Astrocyte (in vitro differentiated cells and primary cell): ENCODE results near the gene ZMYM3. TPM values are rescaled to one million over a fixed set of nuclear protein-coding genes. Genes with fewer than 3 reads are reported as not detected.
"Not testable (repeated sequence)": the region's sequence is repeated elsewhere in the genome, so short reads cannot be mapped to it uniquely, and the experiment has no call there.

Experiments
- DNase-seq: peaks from one replicate; pipeline ENCODE4 v3.0.0-alpha.2; 2010; ENCODE audit warnings: low read depth
- FAIRE-seq: peaks from 2 replicates; lab custom pipeline; 2011; peaks lifted over from hg19 to GRCh38; lab: Jason Lieb, UNC
- H2AFZ ChIP-seq: 2 replicates; pipeline ENCODE4 v1.6.0; 2012; ENCODE audit warnings: low read depth, low read length, inconsistent platforms
- H3K27ac ChIP-seq: 2 replicates; pipeline ENCODE4 v1.5.1; 2011; ENCODE audit warnings: low read depth, low read length, inconsistent platforms
- H3K27me3 ChIP-seq: 2 replicates; pipeline ENCODE4 v1.6.0; 2011; ENCODE audit warnings: low read length, inconsistent platforms; ENCODE audit not compliant: insufficient read depth
- H3K36me3 ChIP-seq: 2 replicates; pipeline ENCODE4 v1.5.1; 2011; ENCODE audit warnings: low read length, inconsistent platforms; ENCODE audit not compliant: insufficient read depth
- H3K4me1 ChIP-seq: 2 replicates; pipeline ENCODE4 v1.5.1; 2011; ENCODE audit warnings: low read length, inconsistent platforms; ENCODE audit not compliant: insufficient read depth
- H3K4me2 ChIP-seq: 2 replicates; pipeline ENCODE4 v1.6.0; 2012; ENCODE audit warnings: low read length, inconsistent platforms
- H3K4me3 ChIP-seq: 2 replicates; pipeline ENCODE4 v1.5.1; 2011; ENCODE audit warnings: low read depth, mild to moderate bottlenecking, low read length, inconsistent platforms; ENCODE audit not compliant: insufficient read depth
- H3K79me2 ChIP-seq: 2 replicates; pipeline ENCODE4 v1.6.0; 2012; ENCODE audit warnings: mild to moderate bottlenecking, low read length, inconsistent platforms; ENCODE audit not compliant: insufficient read depth
- H3K9ac ChIP-seq: 2 replicates; pipeline ENCODE4 v1.6.0; 2012; ENCODE audit warnings: mild to moderate bottlenecking, low read length, inconsistent platforms
- H3K9me3 ChIP-seq: 2 replicates; pipeline ENCODE4 v1.5.1; 2012; ENCODE audit warnings: low read depth, mild to moderate bottlenecking, low read length, inconsistent platforms; ENCODE audit not compliant: insufficient read depth
- H4K20me1 ChIP-seq: 2 replicates; pipeline ENCODE4 v1.6.0; 2012; ENCODE audit warnings: low read length, inconsistent platforms; ENCODE audit not compliant: insufficient read depth
- H3K27ac Mint-ChIP-seq: one replicate; pipeline ENCODE4 v1.8.0; 2021; ENCODE audit warnings: mild to moderate bottlenecking, mixed read lengths; ENCODE audit not compliant: unreplicated experiment
- H3K27me3 Mint-ChIP-seq: one replicate; pipeline ENCODE4 v1.8.0; 2021; ENCODE audit warnings: low read depth, mixed read lengths; ENCODE audit not compliant: unreplicated experiment
- H3K36me3 Mint-ChIP-seq: one replicate; pipeline ENCODE4 v1.8.0; 2021; ENCODE audit warnings: low read depth, mixed read lengths; ENCODE audit not compliant: unreplicated experiment
- H3K4me1 Mint-ChIP-seq: one replicate; pipeline ENCODE4 v1.8.0; 2021; ENCODE audit warnings: low read depth, mixed read lengths; ENCODE audit not compliant: unreplicated experiment
- H3K4me3 Mint-ChIP-seq: one replicate; pipeline ENCODE4 v1.8.0; 2021; ENCODE audit warnings: mild to moderate bottlenecking, moderate library complexity, mixed read lengths; ENCODE audit not compliant: unreplicated experiment
- H3K9me3 Mint-ChIP-seq: one replicate; pipeline ENCODE4 v1.8.0; 2021; ENCODE audit warnings: mild to moderate bottlenecking, mixed read lengths; ENCODE audit not compliant: unreplicated experiment
- EZH2 ChIP-seq: IDR thresholded peaks from 2 replicates; pipeline ENCODE4 v1.6.1; 2012; ENCODE audit warnings: mild to moderate bottlenecking, low read length, inconsistent platforms; ENCODE audit not compliant: insufficient read depth
- total RNA-seq: library from RNA; stranded (reverse); gene quantifications from 2 replicates; pipeline ENCODE4 v1.2.1, GENCODE V29; 2021
- TF ChIP-seq, protein P1 (sequence below): IDR thresholded peaks from 2 replicates; pipeline ENCODE4 v1.5.1; 2011; ENCODE audit warnings: low read depth, mild to moderate bottlenecking, inconsistent platforms, low read length, moderate library complexity; ENCODE audit not compliant: insufficient read depth

The ZMYM3 gene
- total RNA-seq, 1 donor from 2014 or later, result 51.2 TPM

GRCh38 chrX:71269801-71270395 is 16.0 kb upstream of the ZMYM3 start:
- DNase-seq, result no peak
- no peaks in the 10 kb centered on the region for H3K27me3 ChIP-seq
- no peak overlapping the region for H3K4me2 ChIP-seq
- no peaks in the 10 kb centered on the region for H4K20me1 ChIP-seq
- no peaks in the 10 kb centered on the region for H3K9me3 ChIP-seq
- no peak overlapping the region for H3K4me3 ChIP-seq
- no peaks in the 10 kb centered on the region for H3K4me1 Mint-ChIP-seq
- FAIRE-seq, result no peak
- H3K9ac ChIP-seq, result no peak overlapping the region
- peaks cover 2% of the 10 kb centered on the region for H3K36me3 Mint-ChIP-seq
- H3K4me3 Mint-ChIP-seq, result no peak overlapping the region
- no peak overlapping the region for H2AFZ ChIP-seq
- TF ChIP-seq, protein P1, sequence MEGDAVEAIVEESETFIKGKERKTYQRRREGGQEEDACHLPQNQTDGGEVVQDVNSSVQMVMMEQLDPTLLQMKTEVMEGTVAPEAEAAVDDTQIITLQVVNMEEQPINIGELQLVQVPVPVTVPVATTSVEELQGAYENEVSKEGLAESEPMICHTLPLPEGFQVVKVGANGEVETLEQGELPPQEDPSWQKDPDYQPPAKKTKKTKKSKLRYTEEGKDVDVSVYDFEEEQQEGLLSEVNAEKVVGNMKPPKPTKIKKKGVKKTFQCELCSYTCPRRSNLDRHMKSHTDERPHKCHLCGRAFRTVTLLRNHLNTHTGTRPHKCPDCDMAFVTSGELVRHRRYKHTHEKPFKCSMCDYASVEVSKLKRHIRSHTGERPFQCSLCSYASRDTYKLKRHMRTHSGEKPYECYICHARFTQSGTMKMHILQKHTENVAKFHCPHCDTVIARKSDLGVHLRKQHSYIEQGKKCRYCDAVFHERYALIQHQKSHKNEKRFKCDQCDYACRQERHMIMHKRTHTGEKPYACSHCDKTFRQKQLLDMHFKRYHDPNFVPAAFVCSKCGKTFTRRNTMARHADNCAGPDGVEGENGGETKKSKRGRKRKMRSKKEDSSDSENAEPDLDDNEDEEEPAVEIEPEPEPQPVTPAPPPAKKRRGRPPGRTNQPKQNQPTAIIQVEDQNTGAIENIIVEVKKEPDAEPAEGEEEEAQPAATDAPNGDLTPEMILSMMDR, result no peak
- TF ChIP-seq EZH2, result no peak
- no peaks in the 10 kb centered on the region for H3K9me3 Mint-ChIP-seq
- no peaks in the 10 kb centered on the region for H3K36me3 ChIP-seq
- H3K27ac Mint-ChIP-seq, result no peak overlapping the region
- no peak overlapping the region for H3K27ac ChIP-seq
- H3K4me1 ChIP-seq, result no peaks in the 10 kb centered on the region
- H3K27me3 Mint-ChIP-seq, result no peaks in the 10 kb centered on the region
- no peaks in the 10 kb centered on the region for H3K79me2 ChIP-seq

DNA sequence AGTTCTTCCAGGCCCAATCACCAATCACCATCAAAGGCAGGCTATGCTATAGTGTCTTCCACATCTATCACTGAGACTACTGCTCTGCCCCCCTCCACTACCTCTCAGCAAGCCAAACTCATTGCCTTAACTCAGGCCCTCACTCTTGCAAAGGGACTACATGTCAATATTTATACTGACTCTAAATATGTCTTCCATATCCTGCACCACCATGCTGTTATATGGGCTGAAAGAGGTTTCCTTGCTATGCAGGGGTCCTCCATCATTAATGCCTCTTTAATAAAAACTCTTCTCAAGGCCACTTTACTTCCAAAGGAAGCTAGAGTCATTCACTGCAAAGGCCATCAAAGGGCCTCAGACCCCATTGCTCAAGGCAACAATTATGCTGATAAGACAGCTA is 14.7 kb upstream of the ZMYM3 start:
- not testable (repeated sequence) for FAIRE-seq, H3K79me2 ChIP-seq, DNase-seq, H2AFZ ChIP-seq, H3K4me1 ChIP-seq, H3K27me3 ChIP-seq, H3K36me3 Mint-ChIP-seq, H3K27ac Mint-ChIP-seq, H3K27me3 Mint-ChIP-seq, H3K4me3 Mint-ChIP-seq, H3K4me2 ChIP-seq, H3K27ac ChIP-seq, H3K4me3 ChIP-seq, H3K9me3 ChIP-seq, H3K36me3 ChIP-seq, H3K9ac ChIP-seq, H3K9me3 Mint-ChIP-seq, H3K4me1 Mint-ChIP-seq, H4K20me1 ChIP-seq

- no peaks in the 10 kb centered on the region for H3K9me3 Mint-ChIP-seq
- H3K4me1 Mint-ChIP-seq, result peaks cover 4% of the 10 kb centered on the region
- H3K27ac Mint-ChIP-seq, result no peak overlapping the region
- DNase-seq (no peak), FAIRE-seq (no peak)
- Histone ChIP-seq H3K36me3 (no peaks in the 10 kb centered on the region), H3K27ac (no peak overlapping the region), H3K4me2 (no peak overlapping the region), H3K9me3 (no peaks in the 10 kb centered on the region), H3K79me2 (peaks cover 11% of the 10 kb centered on the region), H2AFZ (no peak overlapping the region), H3K9ac (no peak overlapping the region), H3K27me3 (no peaks in the 10 kb centered on the region), H3K4me3 (no peak overlapping the region), H4K20me1 (no peaks in the 10 kb centered on the region), H3K4me1 (peaks cover 9% of the 10 kb centered on the region)
- H3K27me3 Mint-ChIP-seq, result no peaks in the 10 kb centered on the region
- no peaks in the 10 kb centered on the region for H3K36me3 Mint-ChIP-seq
- no peak overlapping the region for H3K4me3 Mint-ChIP-seq
- TF ChIP-seq, protein P1, result no peak
- TF ChIP-seq EZH2, result no peak
Measured at GRCh38 chrX:71256856-71257255, 2.9 kb upstream of the ZMYM3 start.
